HepG2 (cell line): Measurements from ENCODE around the gene CAPG. TPM values are rescaled to one million over a fixed set of nuclear protein-coding genes. Genes with fewer than 3 reads are reported as not detected.

Experiments
- ATF6 ChIP-seq: sonication (generic); formaldehyde crosslinking; conservative IDR thresholded peaks from 2 replicates; pipeline ENCODE4 v1.4.0; 2020; ENCODE audit warnings: missing genetic modification reagents
- FOXP4 ChIP-seq: sonication (generic); formaldehyde crosslinking; IDR thresholded peaks from 2 replicates; pipeline ENCODE4 v1.4.0; 2020; ENCODE audit warnings: missing genetic modification reagents
- GPN1 ChIP-seq: sonication (generic); formaldehyde crosslinking; IDR thresholded peaks from 2 replicates; pipeline ENCODE4 v1.5.1; 2020; ENCODE audit warnings: missing genetic modification reagents, borderline replicate concordance
- HNRNPH1 ChIP-seq: fragments of 200-400 bp; formaldehyde crosslinking; optimal IDR thresholded peaks from 2 replicates; pipeline ENCODE3; 2017; ENCODE audit warnings: mild to moderate bottlenecking, low read depth, low read length
- JUNB ChIP-seq: sonication (generic); formaldehyde crosslinking; IDR thresholded peaks from 2 replicates; pipeline ENCODE4 v1.8.0; 2022; ENCODE audit warnings: missing genetic modification reagents, mild to moderate bottlenecking, borderline replicate concordance
- KLF15 ChIP-seq: sonication (generic); formaldehyde crosslinking; IDR thresholded peaks from 2 replicates; pipeline ENCODE4 v1.8.1; 2023; ENCODE audit warnings: borderline replicate concordance, mild to moderate bottlenecking, inconsistent platforms, missing genetic modification reagents, mixed read lengths
- MXD4 ChIP-seq: IDR thresholded peaks from 2 replicates; pipeline ENCODE4 v1.6.1; 2016; ENCODE audit warnings: mild to moderate bottlenecking, missing biosample characterization, missing genetic modification reagents
- NBN ChIP-seq: fragments of 450-650 bp; conservative IDR thresholded peaks from 2 replicates; pipeline ENCODE4 v1.6.1; 2017
- POLR2A ChIP-seq, 2 experiments: IDR thresholded peaks; 2 replicates each; pipeline ENCODE4 v1.6.1; 2011; ENCODE audit warnings: low read depth in 2 of 2, low read length in 2 of 2, mild to moderate bottlenecking in 1 of 2, moderate library complexity in 1 of 2; ENCODE audit not compliant: insufficient read depth in 1 of 2
- REXO4 ChIP-seq: sonication (generic); formaldehyde crosslinking; IDR thresholded peaks from 2 replicates; pipeline ENCODE4 v1.8.0; 2022; ENCODE audit warnings: missing genetic modification reagents, mild to moderate bottlenecking, borderline replicate concordance
- SAP130 ChIP-seq: IDR thresholded peaks from 2 replicates; pipeline ENCODE4 v1.6.1; 2016; ENCODE audit warnings: low read depth
- SPEN ChIP-seq: sonication (generic); formaldehyde crosslinking; IDR thresholded peaks from 2 replicates; pipeline ENCODE4 v1.5.1; 2020; ENCODE audit warnings: low read depth, mild to moderate bottlenecking, missing genetic modification reagents
- THAP7 ChIP-seq: sonication (generic); formaldehyde crosslinking; IDR thresholded peaks from 2 replicates; pipeline ENCODE4 v1.8.1; 2023; ENCODE audit warnings: mild to moderate bottlenecking, missing genetic modification reagents
- ZNF160 ChIP-seq: sonication (generic); formaldehyde crosslinking; IDR thresholded peaks from 2 replicates; pipeline ENCODE4 v1.8.0; 2022; ENCODE audit warnings: mild to moderate bottlenecking, inconsistent platforms, missing genetic modification reagents
- ZNF207 ChIP-seq: fragments of 450-650 bp; IDR thresholded peaks from 2 replicates; pipeline ENCODE4 v1.6.1; 2016; ENCODE audit warnings: antibody characterized with exemption, borderline replicate concordance
- ZNF230 ChIP-seq: sonication (generic); formaldehyde crosslinking; IDR thresholded peaks from 2 replicates; pipeline ENCODE4 v1.4.0; 2020; ENCODE audit warnings: mild to moderate bottlenecking, missing genetic modification reagents
- ZNF30 ChIP-seq: sonication (generic); formaldehyde crosslinking; IDR thresholded peaks from 2 replicates; pipeline ENCODE4 v1.5.0; 2020; ENCODE audit warnings: mild to moderate bottlenecking, missing genetic modification reagents
- ZNF562 ChIP-seq: sonication (generic); formaldehyde crosslinking; IDR thresholded peaks from 2 replicates; pipeline ENCODE4 v1.8.0; 2022; ENCODE audit warnings: missing genetic modification reagents, borderline replicate concordance
- ZNF761 ChIP-seq: sonication (generic); formaldehyde crosslinking; conservative IDR thresholded peaks from 2 replicates; pipeline ENCODE4 v1.4.0; 2020; ENCODE audit warnings: mild to moderate bottlenecking, missing genetic modification reagents
- ZSCAN29 ChIP-seq: sonication (generic); formaldehyde crosslinking; conservative IDR thresholded peaks from 2 replicates; pipeline ENCODE4 v1.4.0; 2020; ENCODE audit warnings: mild to moderate bottlenecking, missing genetic modification reagents
- ZSCAN31 ChIP-seq: sonication (generic); formaldehyde crosslinking; IDR thresholded peaks from 2 replicates; pipeline ENCODE4 v1.5.0; 2020; ENCODE audit warnings: low read depth, mild to moderate bottlenecking, missing genetic modification reagents
- polyA plus RNA-seq, 8 experiments: library from polyadenylated mRNA; depleted of rRNA in 3 of 8; stranded (reverse) in 7 of 8; unstranded in 1 of 8; fragments of >200 nt; fragmentation: Illumina TruSeq in 4 of 8; extraction: Trizol in 4 of 8; gene quantifications; 2 replicates each; pipeline versions ENCODE4 v1.2.1 to v1.2.3, GENCODE V29; 2011 to 2016; ENCODE audit warnings: low read depth in 4 of 8, missing spikeins in 1 of 8, mixed read lengths in 1 of 8; ENCODE audit not compliant: insufficient read depth in 1 of 8
- total RNA-seq, 5 experiments: library from RNA; depleted of rRNA; stranded (reverse); fragments of >200 nt; fragmentation: Illumina TruSeq; extraction: Trizol; gene quantifications; 2 replicates each; pipeline ENCODE4 v1.2.3, GENCODE V29; 2016; ENCODE audit warnings: low read depth in 1 of 5

CAPG gene
- total and polyA plus RNA-seq, 2 of the 13 experiments (the other 11 are each of a cell fraction or from before 2014, with no cell fraction given) = 12.7 to 18.2 TPM

GRCh38 chr2:85418132-85419008, 8.2 kb upstream of the CAPG start, which contains the start of gene SH2D6 (continued):
- no peak for TF ChIP-seq THAP7 (CRISPR knock-in tag)
- no peak; the same call in 1 of the 2 replicates for TF ChIP-seq MXD4 (CRISPR knock-in tag)
- TF ChIP-seq ZNF761 (CRISPR knock-in tag) = no peak
- TF ChIP-seq ZSCAN31 (CRISPR knock-in tag) = peak; percentile 86; the same call in 1 of the 2 replicates
- no peak for TF ChIP-seq JUNB (CRISPR knock-in tag)
- no peak for TF ChIP-seq ZNF562 (CRISPR knock-in tag)
- TF ChIP-seq SAP130 (CRISPR knock-in tag) = peak; percentile 85
- TF ChIP-seq ATF6 (CRISPR knock-in tag) = no peak; the same call in 1 of the 2 replicates
- no peak for TF ChIP-seq NBN
- TF ChIP-seq ZNF160 (CRISPR knock-in tag) = 0 out of 2 replicates have a peak, but pooled peaks have one; percentile 22
- TF ChIP-seq ZNF230 (CRISPR knock-in tag) = 0 out of 2 replicates have a peak, but pooled peaks have one; percentile 29
- TF ChIP-seq HNRNPH1 = no peak
- peak; percentile 70 for TF ChIP-seq FOXP4 (CRISPR knock-in tag)
- peak; percentile 83; the same call in 1 of the 2 replicates for TF ChIP-seq SPEN (CRISPR knock-in tag)
- TF ChIP-seq GPN1 = peak; percentile 53
- TF ChIP-seq ZSCAN29 = no peak; the same call in 1 of the 2 replicates
- TF ChIP-seq REXO4 (CRISPR knock-in tag) = peak; percentile 42; the same call in 1 of the 2 replicates
- TF ChIP-seq KLF15 (CRISPR knock-in tag) = no peak; the same call in none of the 2 replicates
- peak; percentile 71 to 81 for TF ChIP-seq POLR2A (IDR thresholded peaks at IDR 0.05; ENCODE audit: insufficient read depth in 1 of 2, low read depth in 2 of 2, low read length in 2 of 2)
- TF ChIP-seq ZNF207 = no peak
- peak; percentile 72; the same call in 1 of the 2 replicates for TF ChIP-seq ZNF30 (CRISPR knock-in tag)
